Stimulated activated CD4-positive, alpha-beta T cell treated with anti-CD3 and anti-CD28 coated beads, Interleukin-4, amount 100 ng/mL, for 1 hour (primary cell): ENCODE measurements around the gene DKKL1.

ENCODE experiments used
- DNase-seq: peaks from one replicate; pipeline ENCODE4 v3.0.0-alpha.2; 2020

The DKKL1 gene

DNA sequence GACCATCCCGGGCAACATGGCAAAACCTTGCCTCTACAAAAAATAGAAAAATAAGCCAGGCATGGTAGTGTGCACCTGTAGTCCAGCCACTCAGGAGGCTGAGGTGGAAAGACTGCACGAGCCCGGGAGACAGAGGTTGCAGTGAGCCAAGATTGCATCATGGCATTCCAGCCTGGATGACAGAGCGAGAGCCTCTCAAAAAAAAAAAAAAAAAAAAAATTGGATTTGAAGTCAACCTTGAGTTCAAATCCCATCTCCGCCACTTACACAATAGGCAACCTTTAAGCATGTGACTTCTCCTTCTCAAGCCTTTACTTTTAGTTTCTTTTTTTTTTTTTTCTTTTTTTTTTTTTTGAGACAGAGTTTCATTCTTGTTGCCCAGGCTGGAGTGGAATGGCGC lies 36.4 kb downstream of the DKKL1 start:
- no peak for DNase-seq

DNA sequence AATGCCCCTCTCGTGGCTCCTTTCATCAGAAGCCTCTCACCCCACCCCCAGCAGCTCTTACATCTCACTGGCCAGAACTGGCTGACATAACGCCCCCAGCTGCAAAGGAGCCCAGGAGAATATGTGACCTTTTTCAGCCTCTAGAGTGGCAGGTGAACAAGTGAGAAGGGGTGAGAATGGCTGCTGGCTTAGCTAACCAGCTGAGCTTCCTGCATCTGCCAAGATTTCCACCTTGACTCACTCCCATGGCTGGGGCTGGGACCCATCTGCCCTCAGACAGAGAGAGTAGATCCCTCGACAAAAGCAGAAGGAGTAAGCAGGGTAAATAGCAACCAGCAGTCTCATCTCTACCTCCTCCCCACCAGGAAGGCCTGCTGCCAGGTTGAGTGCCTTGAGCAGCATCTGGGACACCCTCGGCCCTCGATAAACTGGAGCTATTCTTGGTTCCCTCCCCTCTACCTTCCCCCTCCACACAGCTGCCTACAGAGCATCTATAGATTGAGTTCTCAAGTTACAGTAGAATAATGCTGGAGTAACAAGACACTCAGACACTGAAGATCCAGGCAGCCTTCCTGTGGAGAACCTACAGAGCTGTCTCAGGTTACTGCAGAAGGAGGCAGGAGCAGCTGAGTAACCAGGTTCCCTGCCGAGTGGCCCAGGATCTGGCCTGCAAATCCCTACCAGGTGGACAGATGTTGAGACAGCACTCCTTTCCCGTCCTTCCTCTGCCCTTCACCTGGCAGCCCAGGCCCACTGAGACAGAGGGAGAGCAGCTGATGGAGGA lies 39.9 kb downstream of the DKKL1 start:
- no peak for DNase-seq

DNA sequence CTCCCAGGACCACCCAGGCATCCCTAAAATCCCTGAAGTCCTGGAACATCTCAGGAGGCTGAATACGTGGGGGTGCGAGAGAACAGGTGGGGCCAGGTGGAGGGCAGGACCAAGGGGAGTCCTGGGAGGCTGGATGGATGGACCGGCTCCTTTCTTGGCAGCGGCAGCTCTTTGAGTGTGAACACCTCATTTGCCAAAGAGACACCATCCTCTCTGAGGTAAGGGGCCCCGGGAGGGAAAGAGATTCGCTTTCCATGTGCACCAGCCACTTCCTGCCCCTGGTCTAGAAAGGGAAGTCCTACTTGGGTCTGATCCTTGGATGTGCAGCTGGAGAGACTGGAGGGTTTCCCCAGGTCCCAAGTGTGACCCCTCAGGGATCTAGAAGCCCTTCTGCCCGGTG lies 43.4 kb downstream of the DKKL1 start:
- DNase-seq, result no peak

DNA sequence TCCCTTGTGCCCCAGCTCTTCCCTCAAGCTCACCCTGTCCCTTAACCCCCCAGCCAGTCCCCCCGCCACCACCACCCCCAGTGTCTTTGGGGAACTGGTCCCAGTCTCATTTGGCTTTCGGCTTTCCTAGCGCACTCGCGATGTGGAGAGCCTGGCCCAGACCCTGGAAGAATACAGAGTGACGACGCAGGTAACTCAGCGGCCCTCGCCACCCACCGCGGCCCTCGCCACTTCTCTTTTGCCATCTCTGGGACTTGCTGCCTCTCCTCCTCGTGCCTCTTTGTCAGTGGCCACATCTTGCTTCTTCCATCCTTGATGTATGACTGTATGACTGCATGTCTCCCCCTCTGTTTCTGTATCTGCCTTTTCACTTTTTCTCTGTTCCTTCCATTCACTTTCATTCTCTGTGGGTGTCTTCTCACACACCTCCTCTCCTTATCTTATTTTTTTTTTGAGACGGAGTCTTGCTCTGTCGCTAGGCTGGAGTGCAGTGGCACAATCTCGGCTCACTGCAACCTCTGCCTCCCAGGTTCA lies 43.9 kb downstream of the DKKL1 start:
- no peak for DNase-seq

DNA sequence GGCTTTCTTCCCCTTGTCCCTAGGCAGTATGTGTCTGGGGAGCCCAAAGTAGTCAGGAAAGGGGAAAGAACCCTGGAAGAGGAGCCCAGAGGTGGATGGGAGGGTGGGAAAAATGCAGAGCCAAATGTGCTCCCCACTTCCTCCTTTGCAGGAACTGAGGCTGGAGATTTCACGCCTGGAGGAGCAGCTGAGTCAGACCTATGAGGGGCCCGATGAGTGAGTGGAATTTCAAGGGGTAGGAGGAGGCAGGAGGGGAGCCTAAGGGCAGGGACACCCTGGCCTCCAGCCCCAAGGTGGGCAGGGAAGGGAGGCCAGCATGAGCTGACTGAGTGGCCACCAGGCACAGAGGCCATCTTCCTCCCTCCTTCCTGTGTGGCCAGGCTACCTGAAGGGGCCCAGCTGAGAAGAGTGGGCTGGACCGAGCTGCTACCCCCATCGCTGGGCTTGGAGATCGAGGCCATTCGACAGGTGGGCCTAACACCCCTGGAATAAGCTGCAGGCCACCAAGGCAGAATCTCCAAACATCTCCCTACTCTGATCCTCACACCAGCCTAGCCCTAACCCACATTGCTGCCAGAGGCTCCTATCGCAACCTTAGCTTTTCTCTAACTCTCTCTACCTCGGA lies 45.3 kb downstream of the DKKL1 start:
- no peak for DNase-seq

DNA sequence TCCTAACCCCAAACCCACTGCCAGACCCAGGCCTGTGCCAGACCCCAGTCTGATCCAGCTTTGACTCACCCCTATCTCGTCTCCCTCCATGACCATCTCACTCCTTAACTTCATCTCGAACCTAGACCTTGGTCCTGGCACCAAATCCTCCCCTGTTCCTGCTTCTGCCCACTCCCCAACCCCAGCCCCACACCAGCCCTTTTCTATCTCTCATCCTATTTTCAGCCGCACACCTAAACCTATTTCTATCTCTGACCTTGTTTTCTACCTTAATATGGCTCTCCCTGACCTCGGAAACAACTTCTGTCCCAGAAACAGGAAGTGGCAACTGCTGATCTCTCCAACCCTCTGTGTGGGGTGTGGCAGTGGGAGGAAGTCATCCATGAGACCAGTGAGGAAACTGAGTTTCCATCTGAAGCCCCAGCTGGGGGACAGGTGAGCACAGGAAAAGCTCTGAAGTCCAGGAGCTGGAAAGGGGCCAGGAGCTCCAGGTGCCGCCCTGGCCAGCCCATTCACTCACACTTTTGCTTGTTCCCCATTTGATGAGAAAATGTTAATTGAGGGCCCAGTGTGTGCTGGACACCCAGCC lies 45.9 kb downstream of the DKKL1 start:
- DNase-seq, result no peak

DNA sequence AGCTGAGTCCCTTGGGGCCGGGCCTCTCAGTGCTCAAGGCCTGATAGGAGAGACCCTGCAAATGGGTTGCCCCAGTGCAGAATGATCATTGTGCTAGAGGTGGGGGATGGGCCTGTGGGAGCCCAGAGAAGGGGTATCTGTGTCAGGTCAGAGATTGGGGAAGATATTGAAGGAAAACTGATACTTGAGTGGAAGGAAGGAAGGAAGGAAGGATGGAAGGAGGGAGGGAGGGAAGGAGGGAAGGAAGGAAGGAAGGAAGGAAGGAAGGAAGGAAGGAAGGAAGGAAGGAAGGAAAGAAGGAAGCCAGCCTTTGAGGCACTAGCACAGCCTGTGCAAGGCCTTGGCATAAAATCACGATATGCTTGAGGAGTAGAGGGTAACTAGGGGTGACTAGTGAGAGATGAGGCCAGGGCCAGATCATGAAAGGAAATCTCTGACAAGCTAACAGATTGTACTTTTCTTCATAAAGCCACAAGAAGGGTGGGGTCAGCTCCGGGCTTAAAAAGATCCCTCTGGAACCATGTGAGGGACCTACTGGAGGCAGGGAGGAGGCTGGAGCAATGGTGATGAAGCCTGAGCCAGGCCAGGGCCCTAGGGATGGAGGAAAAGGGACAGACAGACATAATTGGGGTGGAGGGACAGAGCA lies 48.1 kb downstream of the DKKL1 start:
- no peak for DNase-seq

DNA sequence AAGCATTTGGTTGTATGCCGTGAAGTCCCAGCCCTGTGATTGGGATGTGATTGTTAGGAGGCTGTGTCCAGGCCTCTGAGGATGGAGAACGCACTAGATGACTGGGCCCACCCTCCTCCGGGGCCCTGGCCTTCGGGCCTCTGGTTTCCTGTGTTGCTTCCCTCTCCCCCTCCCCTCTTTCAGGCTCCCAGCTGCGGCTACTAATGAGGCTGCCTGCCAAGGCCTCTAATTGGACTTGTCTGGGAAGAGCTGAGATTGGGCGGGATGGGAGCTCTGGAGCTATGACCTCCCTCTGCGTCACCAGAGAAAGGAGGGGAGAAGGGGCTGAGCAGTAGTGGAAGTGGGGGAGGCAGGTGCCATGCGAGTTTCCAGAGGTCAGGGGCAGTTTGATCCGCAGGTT lies 49.7 kb downstream of the DKKL1 start:
- no peak for DNase-seq

DNA sequence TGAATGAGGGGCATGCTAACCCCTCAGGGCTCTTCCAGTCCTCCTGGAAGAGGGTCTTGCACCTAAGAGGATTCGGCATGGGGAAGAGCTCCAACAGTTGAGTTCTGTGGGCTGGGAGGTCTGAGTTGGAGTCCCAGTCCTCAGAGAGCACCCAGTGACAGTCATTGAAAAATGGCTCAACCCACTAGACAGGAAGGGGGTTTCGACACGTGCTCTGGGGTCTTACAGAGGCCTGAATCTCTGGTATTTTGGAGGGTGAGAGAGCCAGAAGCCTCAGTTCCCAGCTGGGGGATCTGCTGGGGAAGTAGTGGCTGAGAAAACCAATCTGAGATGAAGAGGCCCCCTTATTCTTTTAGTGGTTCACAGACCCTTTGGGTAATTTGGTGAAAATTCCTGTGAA lies 50.6 kb downstream of the DKKL1 start:
- no peak for DNase-seq

DNA sequence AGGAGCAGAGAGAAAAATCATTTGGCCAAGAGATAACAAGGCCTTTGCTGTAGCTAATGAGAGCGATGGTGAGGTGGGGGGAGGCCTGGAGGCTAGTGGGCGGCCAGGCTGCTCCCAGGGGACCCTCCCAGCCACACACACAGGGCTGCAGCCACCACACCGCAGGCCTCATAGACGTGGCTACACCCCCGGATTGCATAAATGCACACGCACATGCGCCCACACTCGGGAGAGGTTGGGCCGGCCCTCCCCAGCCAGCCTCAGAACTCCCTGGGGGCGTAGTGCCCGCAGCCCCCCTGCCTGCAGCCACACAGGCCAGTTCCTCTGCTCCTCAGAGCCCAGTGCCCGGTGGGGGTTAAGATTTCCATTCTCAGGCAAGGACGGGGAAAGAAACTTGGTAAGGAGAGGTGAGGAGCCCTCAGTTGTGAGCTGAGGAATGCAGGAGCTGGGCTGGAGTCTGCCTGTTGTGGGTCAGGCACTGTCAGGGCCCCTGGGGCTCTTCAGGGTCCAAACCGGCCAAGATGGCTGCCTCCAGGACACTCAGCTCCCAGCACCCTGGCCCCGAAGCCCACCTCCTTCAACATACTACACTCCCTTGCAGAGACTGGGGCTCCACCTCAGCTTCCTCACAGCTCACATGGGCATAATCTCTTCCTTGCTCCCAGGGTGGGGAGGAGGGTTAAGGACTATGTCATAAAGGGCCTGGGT lies 51.6 kb downstream of the DKKL1 start:
- no peak for DNase-seq

DNA sequence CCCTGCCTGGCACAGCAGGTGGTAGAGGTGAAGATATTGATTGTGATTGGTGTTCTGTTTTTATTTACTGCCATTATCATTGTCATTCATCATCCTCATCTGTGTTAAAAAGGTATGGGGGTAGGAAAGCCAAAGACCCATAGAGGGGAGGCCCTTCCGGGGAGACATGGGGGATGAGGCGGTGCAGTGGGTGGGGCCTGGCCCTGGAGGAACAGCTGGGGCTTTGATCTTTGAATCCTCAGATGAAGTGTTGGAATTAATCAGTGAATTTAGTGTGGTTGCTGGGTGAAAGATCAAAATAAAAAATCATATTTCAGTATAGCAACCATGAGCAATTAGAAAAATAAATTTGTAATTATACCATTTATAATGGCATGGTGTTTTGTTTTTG lies 52.1 kb downstream of the DKKL1 start:
- no peak for DNase-seq

DNA sequence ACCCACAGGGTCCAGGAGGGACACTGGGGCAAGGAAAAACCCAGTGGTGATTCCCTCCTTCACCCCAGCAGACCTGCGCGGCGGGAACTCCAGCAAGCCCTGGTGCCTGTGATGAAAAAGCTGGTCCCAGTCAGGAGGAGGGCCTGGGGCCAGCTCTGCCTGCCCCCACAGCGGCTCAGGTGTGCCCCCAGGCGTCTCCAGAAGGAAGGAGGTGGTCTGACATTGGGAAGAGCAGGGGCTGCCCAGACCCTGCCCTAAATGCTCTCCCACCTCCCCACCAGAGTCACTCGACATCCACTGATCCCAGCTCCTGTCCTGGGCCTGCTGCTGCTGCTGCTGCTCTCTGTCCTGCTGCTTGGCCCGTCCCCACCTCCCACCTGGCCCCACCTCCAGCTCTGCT lies 53.4 kb downstream of the DKKL1 start:
- no peak for DNase-seq

DNA sequence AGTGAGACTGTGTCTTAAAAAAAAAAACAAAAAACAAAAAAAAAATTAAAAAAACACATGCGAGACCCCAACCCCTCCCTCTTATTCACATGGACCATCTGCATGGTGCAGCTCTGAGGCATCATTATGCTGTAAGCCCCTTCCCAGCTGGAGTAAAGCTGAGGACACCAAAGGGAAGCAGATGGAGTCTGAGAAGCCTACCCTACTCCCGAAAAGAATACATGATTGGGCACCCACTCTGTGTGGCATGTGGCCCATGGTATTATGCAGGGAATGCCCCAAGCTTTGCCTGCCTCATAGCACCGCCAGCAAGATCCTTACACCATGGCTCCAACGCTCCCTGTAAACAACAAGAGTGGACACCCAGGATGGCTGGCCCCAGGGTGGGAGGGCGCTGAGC lies 54.8 kb downstream of the DKKL1 start:
- DNase-seq, result no peak

DNA sequence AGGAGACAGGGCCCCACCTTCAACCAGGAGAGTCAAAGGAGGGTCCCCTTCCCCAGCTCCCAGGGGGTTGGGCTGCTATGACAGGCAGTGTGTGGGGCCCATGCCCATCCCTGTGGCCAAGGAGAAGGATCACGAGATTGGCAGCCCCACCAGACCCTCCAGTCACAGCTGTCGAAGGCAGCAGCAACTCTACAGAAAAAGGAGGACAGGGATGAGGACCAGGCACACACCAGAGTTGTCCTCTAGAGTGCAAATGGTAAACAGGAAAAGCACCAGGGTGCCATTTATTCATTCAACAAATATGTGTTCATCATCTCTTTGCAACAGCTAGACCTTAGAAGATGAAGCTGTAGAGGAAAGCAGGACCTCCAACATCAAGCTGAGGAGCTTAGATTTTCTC lies 55.5 kb downstream of the DKKL1 start:
- DNase-seq, result no peak

DNA sequence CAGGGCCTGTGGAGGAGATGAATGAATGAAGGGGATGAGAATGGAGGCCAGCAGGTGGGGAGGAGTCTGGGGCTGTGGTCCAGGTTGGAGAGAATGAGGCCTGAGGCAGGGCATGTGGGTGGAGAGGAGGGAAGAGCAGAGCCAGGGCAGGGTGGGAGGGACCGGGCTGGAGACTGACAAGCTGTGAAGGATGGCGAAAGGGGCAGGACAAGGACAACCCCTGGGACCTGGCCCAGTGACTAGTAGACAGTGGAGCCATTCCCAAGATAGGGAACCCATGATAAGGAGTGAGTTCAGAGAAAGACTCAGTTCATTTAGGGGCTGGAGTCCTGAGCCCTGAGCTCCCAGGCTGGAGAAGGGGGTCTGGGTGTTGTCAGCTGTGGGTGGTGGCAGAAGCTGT lies 56.5 kb downstream of the DKKL1 start:
- no peak for DNase-seq

DNA sequence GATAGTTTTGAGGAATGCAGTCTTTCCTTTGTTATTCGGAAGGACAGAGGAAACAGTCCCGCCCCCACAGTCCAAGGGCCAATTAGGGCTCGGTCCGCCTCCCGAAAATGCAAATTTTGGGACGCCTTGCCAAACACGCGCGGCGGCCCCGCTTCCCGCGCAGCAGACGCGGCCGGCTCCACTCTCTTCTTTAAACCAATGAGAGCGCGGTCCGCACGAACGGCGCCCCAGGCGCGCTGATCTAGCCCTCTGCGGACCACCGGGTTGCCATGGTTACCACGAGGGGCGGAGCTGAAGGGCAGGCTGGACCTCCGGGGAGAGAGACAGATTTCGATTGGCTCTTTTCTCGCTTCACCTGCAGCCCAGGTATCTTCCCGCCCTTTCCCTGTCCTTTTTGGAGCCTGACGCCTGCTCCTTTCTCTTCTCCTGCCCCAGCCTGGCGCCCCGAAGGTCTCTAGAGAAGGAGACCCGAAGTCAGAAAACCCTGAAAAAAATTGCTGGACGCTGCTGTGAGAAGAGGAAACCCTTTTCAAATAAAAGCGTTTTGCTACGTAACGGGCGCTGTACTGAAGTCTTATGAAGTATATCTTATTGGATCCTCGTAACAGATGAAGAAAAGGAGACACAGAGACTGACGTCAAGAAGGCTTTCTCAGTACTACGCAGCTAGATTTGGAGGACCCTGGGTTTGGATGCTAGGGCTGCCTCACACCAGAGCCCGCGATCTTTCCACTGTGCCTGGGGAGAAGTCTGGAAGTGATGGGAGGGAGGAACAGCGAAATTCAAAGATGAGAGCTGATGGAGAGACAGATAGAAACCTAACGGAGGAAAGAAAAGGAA lies 57.6 kb downstream of the DKKL1 start:
- DNase-seq, result peak; percentile 35

DNA sequence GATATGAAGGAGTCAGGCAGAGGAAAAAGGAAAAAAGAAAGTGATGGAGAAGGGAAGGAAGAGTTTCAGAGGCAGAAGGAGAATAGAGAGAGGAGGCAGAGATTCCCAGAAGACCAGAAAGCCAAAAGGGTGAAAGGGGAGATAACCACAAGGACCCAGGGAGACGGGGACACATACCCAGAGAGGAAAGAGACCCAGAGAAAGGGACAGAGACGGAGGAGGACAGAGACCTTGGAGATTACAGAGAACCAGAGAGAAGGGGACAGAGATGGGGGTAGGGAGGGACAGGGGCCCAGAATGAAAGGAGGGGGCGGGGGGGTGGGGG lies 58.2 kb downstream of the DKKL1 start:
- no peak for DNase-seq

DNA sequence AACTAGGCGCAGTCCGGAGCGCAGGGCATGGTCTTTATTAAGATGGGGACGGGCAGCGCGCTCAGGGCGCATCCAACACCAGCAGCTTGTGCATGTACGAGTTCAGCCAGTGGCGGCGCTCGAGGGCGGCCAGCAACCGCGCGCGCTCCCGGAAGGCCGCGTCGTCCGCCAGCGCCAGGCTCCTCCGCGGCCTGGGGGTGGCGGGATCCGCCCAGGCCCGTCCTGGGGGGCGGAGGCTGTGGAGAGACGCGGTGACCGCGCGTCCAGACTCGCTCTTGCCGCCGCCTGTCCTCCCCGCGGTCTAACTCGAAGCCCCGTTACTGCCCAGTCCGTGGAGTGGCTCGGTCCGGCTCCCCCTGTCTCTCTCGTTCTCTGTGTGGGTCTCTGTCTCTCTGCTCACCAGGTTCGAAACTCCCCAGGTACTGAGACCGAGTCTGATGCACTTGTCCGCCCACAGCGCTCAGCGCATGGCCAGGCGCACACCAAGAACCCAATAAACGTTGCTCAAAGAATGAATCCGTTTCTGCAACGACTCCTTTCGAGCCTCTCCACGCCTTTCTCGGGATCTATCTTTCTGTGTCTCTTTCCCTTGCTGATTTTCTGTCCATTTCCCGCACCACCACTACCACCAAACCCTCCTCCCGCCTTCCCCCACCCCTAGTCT lies 58.9 kb downstream of the DKKL1 start:
- DNase-seq, result peak; percentile 34

DNA sequence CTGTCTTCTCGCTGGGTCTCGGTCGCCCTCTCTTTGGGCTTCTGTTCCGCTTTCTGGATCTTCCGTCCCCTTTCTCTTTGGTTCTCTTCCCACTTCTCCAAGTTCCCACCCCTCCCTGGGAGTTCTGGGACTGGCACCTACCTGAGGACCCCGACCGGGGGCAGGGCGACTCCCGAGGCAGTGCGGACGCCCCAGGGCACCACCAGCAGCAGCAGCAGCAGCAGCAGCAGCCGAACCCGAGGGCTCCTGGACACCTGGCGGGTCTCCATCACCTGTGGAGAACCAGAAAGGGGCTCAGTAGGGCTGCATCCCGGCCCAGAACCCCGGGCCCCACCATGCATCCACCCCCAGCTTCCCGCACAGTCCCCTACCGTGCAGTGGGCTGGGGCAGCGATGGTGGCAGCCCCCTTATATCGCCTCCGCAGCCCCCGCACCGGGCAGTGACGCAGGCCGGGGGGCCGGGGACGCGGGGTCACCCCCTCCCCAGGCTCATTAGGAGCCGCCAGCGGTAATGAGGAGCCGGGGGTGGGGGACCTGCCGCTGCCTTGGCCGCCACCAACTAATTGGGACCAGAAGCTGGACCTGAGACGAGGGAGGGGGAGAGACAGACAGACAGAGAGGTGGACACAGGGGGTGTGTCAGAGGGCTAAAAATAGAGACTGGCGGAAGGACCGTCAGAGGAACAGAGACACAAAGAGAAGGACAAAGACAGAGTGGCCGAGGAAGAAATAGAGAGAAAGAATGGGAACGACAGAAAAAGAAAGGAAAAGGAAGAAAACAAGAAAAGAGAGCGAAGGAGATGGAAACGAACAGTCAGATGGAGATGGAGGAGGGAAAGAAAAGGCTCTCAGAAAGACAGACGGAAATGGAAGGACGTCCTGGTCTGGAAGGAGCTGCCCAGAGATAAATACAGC lies 59.7 kb downstream of the DKKL1 start, which contains the start of gene PTH2:
TSS of gene PTH2 (minus strand) at position 371 of the 914 bp plus-strand sequence. CDS start at position 269, 102 bp downstream.
- no peak for DNase-seq

DNA sequence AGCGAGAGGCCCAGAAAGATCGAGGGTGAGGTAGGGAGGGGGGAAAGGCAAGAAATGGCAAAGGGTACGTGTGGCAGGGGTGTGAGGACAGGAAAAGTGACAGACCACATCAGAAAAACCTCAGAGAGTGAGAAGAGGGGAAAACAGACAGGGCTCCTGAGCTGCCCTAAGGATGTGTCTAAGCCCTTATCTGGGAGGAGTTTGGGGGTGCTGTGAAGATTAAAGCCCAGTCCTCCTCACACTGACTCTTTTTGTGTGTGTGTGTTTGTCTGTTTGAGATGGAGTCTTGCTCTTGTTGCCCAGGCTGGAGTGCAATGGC lies 60.3 kb downstream of the DKKL1 start:
- no peak for DNase-seq
